GM12878 (cell line): Measurements from ENCODE around the gene PGM5. TPM values are rescaled to one million over a fixed set of nuclear protein-coding genes. Genes with fewer than 3 reads are reported as not detected.

Experiments used
- ATAC-seq: fragments of 200-7000 bp; cut with Tn5 transposase; 3 replicates; pipeline ENCODE4 v1.9.1; 2020; ENCODE audit warnings: mild to moderate bottlenecking, moderate library complexity
- BruUV-seq: library from RNA; stranded (reverse); fragments of 400-500 nt; replicated peaks from 2 replicates; lab custom pipeline; 2021; lab: Mats Ljungman, UMichigan
- CTCF ChIA-PET: fragments of 300-600 bp; sonication (Branson Sonifier 250); formaldehyde crosslinking; extraction: SDS; loops from one replicate; lab custom pipeline; 2021; ENCODE audit warnings: inconsistent platforms; lab: Yijun Ruan, JAX
- POLR2A ChIA-PET: fragments of 350-600 bp; formaldehyde crosslinking; extraction: SDS; loops from one replicate; lab custom pipeline; 2021; ENCODE audit warnings: inconsistent platforms; lab: Charles Lee
- RAD21 ChIA-PET: fragments of 300-600 bp; sonication (Branson Sonifier 250); formaldehyde crosslinking; loops from one replicate; lab custom pipeline; 2023; ENCODE audit warnings: antibody characterized with exemption; ENCODE audit not compliant: unreplicated experiment; lab: Charles Lee
- SMC1A ChIA-PET: fragments of 300-600 bp; sonication (Branson Sonifier 250); formaldehyde crosslinking; loops from one replicate; lab custom pipeline; 2023; ENCODE audit not compliant: unreplicated experiment, uncharacterized antibody; lab: Charles Lee
- DNase-seq: peaks from one replicate; pipeline ENCODE4 v3.0.0-alpha.2; 2011; ENCODE audit warnings: low read depth, low spot score
- FAIRE-seq: peaks from 3 replicates; lab custom pipeline; 2011; peaks lifted over from hg19 to GRCh38; lab: Jason Lieb, UNC
- H2AFZ ChIP-seq: 2 replicates; pipeline ENCODE4 v1.6.0; 2011; ENCODE audit warnings: low read depth, low read length, control low read depth; ENCODE audit not compliant: control insufficient read depth
- H3K27ac ChIP-seq: 2 replicates; pipeline ENCODE4 v1.5.1; 2011; ENCODE audit warnings: control low read depth; ENCODE audit not compliant: control insufficient read depth, insufficient read depth
- H3K27me3 ChIP-seq, 2 experiments: replicated peaks in 1 of 2; 2 replicates each; pipeline versions ENCODE4 v1.6.0 to v1.6.1; 2011; ENCODE audit warnings: low read length in 1 of 2; ENCODE audit not compliant: control insufficient read depth in 2 of 2, insufficient read depth in 2 of 2
- H3K36me3 ChIP-seq, 2 experiments: 2 replicates each; pipeline ENCODE4 v1.5.1; 2011; ENCODE audit warnings: low read length in 1 of 2; ENCODE audit not compliant: control insufficient read depth in 2 of 2, insufficient read depth in 2 of 2
- H3K4me1 ChIP-seq: 2 replicates; pipeline ENCODE4 v1.6.1; 2011; ENCODE audit warnings: mild to moderate bottlenecking, low read length, moderate library complexity, mixed read lengths; ENCODE audit not compliant: control insufficient read depth, insufficient read depth
- H3K4me2 ChIP-seq: 2 replicates; pipeline ENCODE4 v1.6.0; 2011; ENCODE audit warnings: control low read depth; ENCODE audit not compliant: control insufficient read depth, insufficient read depth
- H3K4me3 ChIP-seq: fragments of 200-600 bp; sonication (generic); 2 replicates; pipeline ENCODE4 v1.5.1; 2016
- H3K79me2 ChIP-seq: 2 replicates; pipeline ENCODE4 v1.6.0; 2011; ENCODE audit warnings: low read length; ENCODE audit not compliant: control insufficient read depth, insufficient read depth
- H3K9ac ChIP-seq: 2 replicates; pipeline ENCODE4 v1.8.0; 2011; ENCODE audit warnings: low read length, control low read depth, mixed read lengths; ENCODE audit not compliant: control insufficient read depth, insufficient read depth
- H3K9me3 ChIP-seq: replicated peaks from 3 replicates; pipeline ENCODE4 v1.5.1; 2011; ENCODE audit warnings: mild to moderate bottlenecking, low read length; ENCODE audit not compliant: control insufficient read depth, insufficient read depth
- H4K20me1 ChIP-seq: 2 replicates; pipeline ENCODE4 v1.6.0; 2011; ENCODE audit not compliant: control insufficient read depth, insufficient read depth
- BCLAF1 ChIP-seq: fragments of 450-650 bp; IDR thresholded peaks from 2 replicates; pipeline ENCODE4 v1.6.1; 2017; ENCODE audit warnings: antibody characterized with exemption, mild to moderate bottlenecking, moderate library complexity
- NFYB ChIP-seq: IDR thresholded peaks from 2 replicates; pipeline ENCODE4 v1.6.1; 2011; ENCODE audit warnings: low read depth, mild to moderate bottlenecking, low read length, improper control_type of control experiment, moderate library complexity; ENCODE audit not compliant: insufficient read depth
- PRDM15 ChIP-seq: fragments of 450-650 bp; formaldehyde crosslinking; IDR thresholded peaks from 2 replicates; pipeline ENCODE4 v1.4.0; 2020; ENCODE audit warnings: mild to moderate bottlenecking, moderate library complexity
- ZZZ3 ChIP-seq: IDR thresholded peaks from 2 replicates; pipeline ENCODE4 v1.6.1; 2011; ENCODE audit warnings: low read depth; ENCODE audit not compliant: control insufficient read depth, insufficient read length
- WGBS: methylation state at CpG from one replicate; pipeline ENCODE4 v1.1.6; 2016; ENCODE audit warnings: low lambda C conversion rate; ENCODE audit not compliant: insufficient replicate concordance, insufficient coverage; ENCODE audit errors: missing lambda C conversion rate; 5-methylcytosine and 5-hydroxymethylcytosine counted together
- in situ Hi-C: fragments of 300-500 bp; cut with MboI; formaldehyde crosslinking; loops from 9 replicates; pipeline ENCODE4 v1.14.3; 2018; ENCODE audit warnings: mixed read lengths
- intact Hi-C: fragments of 100-400 bp; cut with micrococcal nuclease; formaldehyde crosslinking; loops from one replicate; pipeline ENCODE4 v1.14.2; 2022; ENCODE audit not compliant: unreplicated experiment
- polyA plus RNA-seq, 11 experiments: library from polyadenylated mRNA; depleted of rRNA in 4 of 11; unstranded in 6 of 11; stranded (reverse) in 5 of 11; fragments of >200 nt; fragmentation: Nextera tagmentation in 4 of 11; fragmentation: Illumina TruSeq in 1 of 11; extraction: Ambion mirVana in 4 of 11; extraction: Trizol in 1 of 11; gene quantifications; 1 replicate in 1 of 11; 2 replicates in 10 of 11; pipeline versions ENCODE4 v1.2.1 to v1.2.3, GENCODE V29; 2011 to 2016; ENCODE audit warnings: inconsistent platforms in 2 of 11, missing spikeins in 2 of 11, low read depth in 1 of 11
- total RNA-seq, 4 experiments: library from RNA; depleted of rRNA in 3 of 4; stranded (reverse); fragments of >200 nt in 3 of 4; fragmentation: Illumina TruSeq in 1 of 4; extraction: Trizol in 1 of 4; gene quantifications; 2 replicates each; pipeline versions ENCODE4 v1.2.1 to v1.2.3, GENCODE V29; 2013 to 2021
- TF ChIP-seq, protein P1 (sequence below): fragments of 150-350 bp; IDR thresholded peaks from 2 replicates; pipeline ENCODE4 v1.6.1; 2016; ENCODE audit warnings: low read depth, low read length

PGM5 gene
- total and polyA plus RNA-seq, 10 of the 15 experiments (the other 5 are each of a cell fraction or from before 2014, with no cell fraction given), result 0.28 to 0.73 TPM; not detected in 8

DNA sequence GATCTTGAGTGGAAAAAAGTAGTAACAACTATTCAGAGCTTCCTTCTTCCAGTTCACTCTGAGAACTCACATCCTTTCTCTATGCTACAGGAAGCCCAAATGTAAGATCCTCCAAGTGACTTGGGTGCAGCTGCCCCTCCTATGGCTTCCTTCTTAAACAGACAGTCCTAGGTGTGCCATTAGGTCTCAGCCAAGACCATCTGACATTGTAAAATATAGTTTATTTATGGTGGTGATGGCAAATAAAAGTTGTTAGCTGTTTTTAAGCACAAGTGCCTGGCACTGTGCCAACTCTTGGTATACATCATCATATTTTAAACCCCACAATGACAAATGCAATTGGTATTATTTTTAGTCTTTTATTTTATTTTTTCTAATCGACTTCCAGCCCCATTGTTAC, 126.1 kb downstream of the PGM5 start (continued):
- TF ChIP-seq PRDM15 (CRISPR knock-in tag), result no peak

DNA sequence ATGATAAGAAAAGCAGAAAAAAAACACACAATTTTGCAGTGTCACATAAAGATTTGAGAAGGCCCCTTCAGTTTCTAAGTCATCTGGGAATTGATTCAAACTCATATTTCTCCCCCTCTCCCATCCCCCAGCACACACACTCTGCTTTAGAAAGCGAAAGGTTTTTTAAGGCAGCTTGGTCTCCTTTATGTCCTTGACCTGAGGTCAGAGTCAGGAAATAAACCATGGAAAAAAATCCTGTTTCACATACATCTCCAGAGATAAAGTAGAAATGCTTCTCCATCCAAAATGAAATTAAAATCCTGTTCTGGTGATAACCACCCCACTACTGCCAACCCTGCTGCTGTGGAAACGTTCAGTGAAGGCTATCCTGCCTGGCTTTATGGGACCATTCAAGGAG, 131.7 kb downstream of the PGM5 start:
- no peak for ATAC-seq
- POLR2A ChIA-PET, result no interaction called here
- CTCF ChIA-PET, result no interaction called here

More for the DNA sequence above, 131.7 kb downstream of the PGM5 start:
- no peak overlapping the region for H3K4me3 ChIP-seq
- TF ChIP-seq BCLAF1, result no peak
- TF ChIP-seq ZZZ3, result no peak
- TF ChIP-seq, protein P1, sequence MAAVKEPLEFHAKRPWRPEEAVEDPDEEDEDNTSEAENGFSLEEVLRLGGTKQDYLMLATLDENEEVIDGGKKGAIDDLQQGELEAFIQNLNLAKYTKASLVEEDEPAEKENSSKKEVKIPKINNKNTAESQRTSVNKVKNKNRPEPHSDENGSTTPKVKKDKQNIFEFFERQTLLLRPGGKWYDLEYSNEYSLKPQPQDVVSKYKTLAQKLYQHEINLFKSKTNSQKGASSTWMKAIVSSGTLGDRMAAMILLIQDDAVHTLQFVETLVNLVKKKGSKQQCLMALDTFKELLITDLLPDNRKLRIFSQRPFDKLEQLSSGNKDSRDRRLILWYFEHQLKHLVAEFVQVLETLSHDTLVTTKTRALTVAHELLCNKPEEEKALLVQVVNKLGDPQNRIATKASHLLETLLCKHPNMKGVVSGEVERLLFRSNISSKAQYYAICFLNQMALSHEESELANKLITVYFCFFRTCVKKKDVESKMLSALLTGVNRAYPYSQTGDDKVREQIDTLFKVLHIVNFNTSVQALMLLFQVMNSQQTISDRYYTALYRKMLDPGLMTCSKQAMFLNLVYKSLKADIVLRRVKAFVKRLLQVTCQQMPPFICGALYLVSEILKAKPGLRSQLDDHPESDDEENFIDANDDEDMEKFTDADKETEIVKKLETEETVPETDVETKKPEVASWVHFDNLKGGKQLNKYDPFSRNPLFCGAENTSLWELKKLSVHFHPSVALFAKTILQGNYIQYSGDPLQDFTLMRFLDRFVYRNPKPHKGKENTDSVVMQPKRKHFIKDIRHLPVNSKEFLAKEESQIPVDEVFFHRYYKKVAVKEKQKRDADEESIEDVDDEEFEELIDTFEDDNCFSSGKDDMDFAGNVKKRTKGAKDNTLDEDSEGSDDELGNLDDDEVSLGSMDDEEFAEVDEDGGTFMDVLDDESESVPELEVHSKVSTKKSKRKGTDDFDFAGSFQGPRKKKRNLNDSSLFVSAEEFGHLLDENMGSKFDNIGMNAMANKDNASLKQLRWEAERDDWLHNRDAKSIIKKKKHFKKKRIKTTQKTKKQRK, result no peak
- no peak for TF ChIP-seq NFYB
- no peaks in the 10 kb centered on the region; the same call in 1 of the 3 replicates for H3K9me3 ChIP-seq
- ChIA-PET RAD21 (no interaction called here), SMC1A (no interaction called here)
- no TSS peak for BruUV-seq
- H4K20me1 ChIP-seq, result no peaks in the 10 kb centered on the region
- no peak overlapping the region for H3K9ac ChIP-seq
- DNase-seq, result no peak
- FAIRE-seq, result no peak
- 0% methylated on average over 2 of the region's 2 CpGs for WGBS
- H3K4me1 ChIP-seq, result no peaks in the 10 kb centered on the region
- no peak overlapping the region for H3K27ac ChIP-seq
- no peaks in the 10 kb centered on the region for H3K36me3 ChIP-seq
- H3K27me3 ChIP-seq, result peaks cover 4 to 8% of the 10 kb centered on the region in 2 experiments; a peak in 3 of 4 replicates
- no peak overlapping the region for H3K4me2 ChIP-seq
- no peaks in the 10 kb centered on the region for H3K79me2 ChIP-seq
- intact Hi-C loops, result no loop called here
- no peak overlapping the region for H2AFZ ChIP-seq
- in situ Hi-C loops, result no loop called here
